ENCODE data around the gene ADAM22.
"Not testable (repeated sequence)": the region's sequence is repeated elsewhere in the genome, so short reads cannot be mapped to it uniquely, and the experiment has no call there.

The ADAM22 gene

GRCh38 chr7:88111140-88111743 is 177.2 kb downstream of the ADAM22 start:
- peak; percentile 36 for DNase-seq

- DNase-seq: no peak
Observed at GRCh38 chr7:88111954-88112471, 178.0 kb downstream of the ADAM22 start.

- DNase-seq: no peak
Observed at GRCh38 chr7:88115258-88115796, 181.3 kb downstream of the ADAM22 start.

- DNase-seq: no peak
Observed at GRCh38 chr7:88115816-88116215, 181.8 kb downstream of the ADAM22 start.

- no peak for DNase-seq
Observed at GRCh38 chr7:88116235-88116795, 182.3 kb downstream of the ADAM22 start.

- no peak for DNase-seq
Observed at GRCh38 chr7:88117325-88117724, 183.3 kb downstream of the ADAM22 start.

GRCh38 chr7:88121335-88121734 is 187.3 kb downstream of the ADAM22 start:
- DNase-seq: no peak

- no peak for DNase-seq
Observed at GRCh38 chr7:88127637-88128290, 193.7 kb downstream of the ADAM22 start.

- DNase-seq: no peak
Observed at GRCh38 chr7:88132725-88133124, 198.7 kb downstream of the ADAM22 start.

GRCh38 chr7:88140947-88141346 is 206.9 kb downstream of the ADAM22 start:
- no peak for DNase-seq

- no peak for DNase-seq
Observed at GRCh38 chr7:88141479-88141878, 207.4 kb downstream of the ADAM22 start.

- DNase-seq: no peak
Observed at GRCh38 chr7:88141953-88142352, 207.9 kb downstream of the ADAM22 start.

GRCh38 chr7:88146616-88147015 is 212.6 kb downstream of the ADAM22 start:
- no peak for DNase-seq

GRCh38 chr7:88147341-88147740 is 213.3 kb downstream of the ADAM22 start:
- no peak for DNase-seq

GRCh38 chr7:88147949-88148348 is 213.9 kb downstream of the ADAM22 start:
- no peak for DNase-seq

GRCh38 chr7:88150033-88150432 is 216.0 kb downstream of the ADAM22 start:
- no peak for DNase-seq

GRCh38 chr7:88151119-88151790 is 217.2 kb downstream of the ADAM22 start:
- no peak for DNase-seq

GRCh38 chr7:88153378-88153777 is 219.3 kb downstream of the ADAM22 start:
- no peak for DNase-seq

- DNase-seq: no peak
Observed at GRCh38 chr7:88155756-88156155, 221.7 kb downstream of the ADAM22 start.

- DNase-seq: no peak
Observed at GRCh38 chr7:88156356-88156755, 222.3 kb downstream of the ADAM22 start.

GRCh38 chr7:88159741-88160140 is 225.7 kb downstream of the ADAM22 start:
- DNase-seq: not testable (repeated sequence)

- no peak for DNase-seq
Observed at GRCh38 chr7:88165697-88166096, 231.6 kb downstream of the ADAM22 start.

- DNase-seq: no peak
Observed at GRCh38 chr7:88167223-88167622, 233.2 kb downstream of the ADAM22 start.
